GM18861 (cell line): Measurements from ENCODE around the gene ERP44.
A peak's percentile ranks its signal among the peaks of the same experiment; 100 is the strongest.
"Not testable (repeated sequence)": the region's sequence is repeated elsewhere in the genome, so short reads cannot be mapped to it uniquely, and the experiment has no call there.

Experiments
- ATAC-seq: cut with Tn5 transposase; IDR thresholded peaks from one replicate; pipeline ENCODE4 v1.9.1; 2021; ENCODE audit not compliant: unreplicated experiment

Gene ERP44

GRCh38 chr9:100070104-100071041 is 28.4 kb downstream of the ERP44 start:
- ATAC-seq = no peak

DNA sequence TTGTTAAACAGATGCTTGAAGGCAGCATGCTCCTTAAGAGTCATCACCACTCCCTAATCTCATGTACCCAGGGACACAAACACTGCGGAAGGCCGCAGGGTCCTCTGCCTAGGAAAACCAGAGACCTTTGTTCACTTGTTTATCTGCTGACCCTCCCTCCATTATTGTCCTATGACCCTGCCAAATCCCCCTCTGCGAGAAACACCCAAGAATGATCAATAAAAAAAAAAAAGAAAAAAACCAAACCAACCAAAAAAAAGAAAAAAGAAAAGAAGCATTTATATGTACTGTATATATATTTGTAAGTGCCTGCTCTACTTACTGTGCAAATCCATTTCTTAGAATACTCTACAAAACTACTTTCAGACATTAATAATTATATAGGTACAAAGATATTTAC is 29.7 kb downstream of the ERP44 start:
- ATAC-seq = not testable (repeated sequence)

DNA sequence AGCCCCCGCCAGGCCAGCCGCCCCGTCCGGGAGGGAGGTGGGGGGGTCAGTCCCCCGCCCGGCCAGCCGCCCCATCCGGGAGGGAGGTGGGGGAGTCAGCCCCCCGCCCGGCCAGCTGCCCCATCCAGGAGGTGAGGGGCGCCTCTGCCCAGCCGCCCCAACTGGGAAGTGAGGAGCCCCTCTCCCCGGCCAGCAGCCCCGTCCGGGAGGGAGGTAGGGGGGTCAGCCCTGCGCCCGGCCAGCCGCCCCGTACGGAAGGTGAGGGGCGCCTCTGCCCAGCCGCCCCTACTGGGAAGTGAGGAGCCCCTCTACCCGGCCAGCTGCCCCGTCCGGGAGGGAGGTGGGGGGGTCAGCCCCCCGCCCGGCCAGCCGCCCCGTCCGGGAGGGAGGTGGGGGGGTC is 30.8 kb downstream of the ERP44 start:
- not testable (repeated sequence) for ATAC-seq

GRCh38 chr9:100066539-100066938 is 32.3 kb downstream of the ERP44 start:
- peak; percentile 76 for ATAC-seq

DNA sequence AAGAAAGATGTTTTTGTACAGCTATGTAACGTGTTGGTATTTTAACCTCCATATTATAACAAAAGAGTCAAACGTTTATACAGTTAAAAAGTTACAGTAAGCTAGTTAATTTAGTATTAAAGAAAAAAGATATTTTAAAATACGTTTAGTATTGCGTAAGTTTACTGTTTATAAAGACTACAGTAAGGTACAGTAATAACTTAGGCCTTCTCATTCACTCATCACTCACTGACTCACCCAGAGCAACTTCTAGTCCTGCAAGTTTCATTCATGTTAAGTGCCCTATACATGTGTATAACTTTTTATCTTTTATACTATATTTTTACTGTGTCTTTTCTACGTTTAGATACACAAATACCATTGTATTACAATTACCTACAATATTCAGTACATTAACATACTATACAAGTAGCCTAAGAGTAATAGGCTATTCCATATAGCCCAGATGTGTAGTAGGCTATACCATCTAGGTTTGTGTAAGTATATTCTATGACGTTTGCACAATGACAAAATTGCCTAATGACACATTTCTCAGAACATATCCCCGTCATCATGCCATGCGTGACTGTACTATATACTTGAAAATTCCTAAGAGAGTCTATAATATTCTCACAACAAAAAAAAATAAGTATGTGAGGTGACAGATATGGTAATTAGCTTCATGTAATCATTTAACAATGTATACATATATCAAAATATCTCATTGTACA is 33.8 kb downstream of the ERP44 start:
- no peak for ATAC-seq

DNA sequence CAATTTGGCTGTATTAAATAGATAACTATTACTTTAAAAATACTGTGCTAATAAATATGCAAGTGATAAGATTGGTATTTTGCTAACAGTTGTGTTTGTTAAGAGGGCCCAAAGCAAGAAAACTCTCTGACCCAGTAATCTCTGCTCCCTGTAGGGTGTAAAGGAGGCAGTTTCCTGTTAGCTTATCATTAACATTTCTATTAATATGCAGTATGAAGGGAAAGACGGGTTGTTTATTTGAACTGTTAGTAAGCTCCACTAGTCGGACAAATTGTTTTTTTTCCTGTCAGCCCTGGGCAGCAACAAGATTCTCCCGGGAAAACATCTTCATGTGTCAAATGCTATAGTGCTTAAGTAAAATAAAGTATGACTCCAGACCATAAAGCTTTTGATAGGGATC is 35.6 kb downstream of the ERP44 start:
- no peak for ATAC-seq

DNA sequence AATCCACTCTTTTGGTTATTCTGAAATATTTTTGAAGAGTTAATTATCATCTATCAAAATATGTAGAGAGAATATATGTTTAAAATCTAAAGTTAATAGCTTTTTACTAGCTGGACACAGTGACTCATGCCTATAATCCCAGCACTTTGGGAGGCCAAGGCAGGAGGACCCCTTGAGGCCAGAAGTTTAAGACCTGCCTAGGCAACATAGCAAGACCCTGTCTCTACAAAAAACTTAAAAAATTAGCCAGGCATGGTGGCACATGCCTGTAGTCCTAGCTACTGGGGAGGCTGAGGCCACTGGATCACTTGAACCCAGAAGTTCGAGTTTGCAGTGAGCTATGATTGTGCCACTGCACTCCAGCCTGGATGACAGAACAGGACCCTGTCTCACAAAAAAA is 36.1 kb downstream of the ERP44 start:
- ATAC-seq = not testable (repeated sequence)

DNA sequence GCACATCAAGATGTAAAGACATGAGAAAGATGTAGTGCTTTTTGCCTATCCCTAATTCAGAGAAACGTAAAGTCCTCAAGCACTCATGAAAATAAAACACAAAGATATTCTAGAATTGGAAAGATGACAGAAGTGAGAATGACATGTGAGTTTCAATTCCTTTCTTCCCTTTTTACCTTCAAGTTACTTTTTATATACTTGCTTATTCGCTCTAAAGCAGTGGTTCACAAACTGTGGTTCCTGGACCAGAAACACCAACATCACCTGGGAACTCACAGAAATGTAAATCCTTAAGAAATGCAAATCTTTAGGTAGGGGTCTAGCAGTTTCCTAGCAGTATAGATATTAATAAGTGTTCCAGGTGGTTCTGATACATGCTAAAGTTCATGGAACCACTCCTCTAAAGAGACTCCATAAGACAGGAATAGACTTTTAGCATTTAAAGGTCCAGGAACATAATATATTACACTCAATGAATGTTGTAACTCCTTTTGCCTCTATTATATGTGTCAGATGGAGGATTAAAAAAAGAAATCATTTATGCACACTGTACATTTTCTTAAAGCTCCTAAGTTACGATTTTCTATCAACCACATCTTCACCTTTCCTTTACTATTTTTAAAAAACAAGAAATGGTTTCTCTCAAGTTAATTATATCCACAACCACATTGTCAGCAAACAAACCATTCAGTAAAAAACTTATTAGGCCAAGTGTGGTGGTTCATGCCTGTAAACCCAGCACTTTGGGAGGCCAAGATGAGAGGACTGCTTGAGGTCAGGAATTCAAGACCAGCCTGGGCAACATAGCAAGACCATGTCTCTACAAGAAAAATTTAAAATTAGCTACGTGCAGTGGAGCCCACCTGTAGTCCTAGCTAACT is 39.9 kb downstream of the ERP44 start:
- ATAC-seq = peak; percentile 80

DNA sequence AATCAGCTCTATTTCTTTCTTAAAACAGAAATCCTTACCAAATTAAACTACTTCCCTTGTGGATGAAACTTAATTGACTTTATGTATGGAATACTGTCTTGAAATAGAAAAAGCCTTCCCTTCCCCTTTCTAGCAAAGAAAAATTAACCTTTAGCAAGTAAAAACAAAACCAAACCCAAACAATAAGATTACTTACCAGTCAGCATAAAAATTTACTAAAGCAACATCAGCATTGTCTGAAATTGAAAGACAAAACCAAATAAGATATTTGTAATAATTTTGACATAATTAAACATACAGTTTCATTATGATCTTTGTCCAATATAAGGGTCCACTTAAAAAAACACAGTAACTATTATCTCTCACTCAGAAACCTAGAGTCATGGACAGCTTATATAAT is 41.2 kb downstream of the ERP44 start:
- ATAC-seq = no peak

DNA sequence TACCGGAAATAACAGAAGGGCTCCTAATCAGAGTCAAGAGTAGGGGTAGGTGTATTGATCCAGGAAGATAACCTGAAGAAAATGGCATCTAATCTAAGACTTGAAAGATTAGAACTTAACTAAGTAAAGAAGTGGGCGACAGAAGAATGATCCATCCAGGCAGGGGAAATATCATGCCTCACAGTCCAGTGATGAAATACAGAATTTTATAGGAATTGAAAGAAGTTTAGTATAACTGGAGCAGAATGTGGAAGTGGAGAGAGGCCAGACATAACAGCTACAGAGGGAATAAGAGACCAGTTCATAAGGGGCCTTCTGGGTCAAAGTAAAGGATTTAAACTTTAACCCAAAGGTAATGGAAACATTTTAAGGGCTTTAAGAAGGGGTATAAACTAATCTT is 42.2 kb downstream of the ERP44 start:
- ATAC-seq = no peak

- ATAC-seq = no peak
Observed at GRCh38 chr9:100052375-100052774, 46.4 kb downstream of the ERP44 start.

- no peak for ATAC-seq
Observed at GRCh38 chr9:100049551-100049950, 49.2 kb downstream of the ERP44 start.

GRCh38 chr9:100038472-100038871 is 60.3 kb downstream of the ERP44 start:
- no peak for ATAC-seq

DNA sequence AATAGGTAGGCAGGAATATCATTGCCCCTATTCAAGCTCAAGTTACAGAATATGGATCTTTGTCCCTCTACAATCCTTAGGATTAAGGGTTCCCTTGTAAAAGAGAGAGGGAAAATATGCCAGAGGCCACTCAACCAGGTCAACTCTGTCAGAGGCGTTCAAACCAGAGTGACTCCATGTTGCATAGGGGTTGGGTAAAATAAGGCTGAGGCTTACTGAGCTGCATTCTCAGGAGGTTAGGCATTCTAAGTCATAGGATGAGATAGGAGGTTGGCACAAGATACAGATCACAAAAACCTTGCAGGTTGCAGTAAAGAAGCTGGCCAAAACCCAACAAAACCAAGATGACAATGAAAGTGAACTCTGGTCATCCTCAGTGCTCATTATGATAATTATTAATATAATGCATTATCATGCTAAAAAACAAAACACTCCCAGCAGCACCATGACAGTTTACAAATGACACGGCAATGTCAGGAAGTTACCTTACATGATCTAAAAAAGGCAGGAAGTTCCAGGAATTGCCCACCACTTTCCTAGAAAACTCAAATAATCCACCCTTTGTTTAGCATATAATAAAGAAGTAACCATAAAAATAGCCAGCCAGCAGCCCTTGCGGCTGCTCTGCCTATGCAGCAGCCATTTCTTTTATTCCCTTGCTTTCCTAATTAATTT is 64.8 kb downstream of the ERP44 start:
- ATAC-seq = no peak

GRCh38 chr9:100030548-100030947 is 68.3 kb downstream of the ERP44 start:
- no peak for ATAC-seq

GRCh38 chr9:100029251-100029650 is 69.5 kb downstream of the ERP44 start:
- ATAC-seq = no peak

DNA sequence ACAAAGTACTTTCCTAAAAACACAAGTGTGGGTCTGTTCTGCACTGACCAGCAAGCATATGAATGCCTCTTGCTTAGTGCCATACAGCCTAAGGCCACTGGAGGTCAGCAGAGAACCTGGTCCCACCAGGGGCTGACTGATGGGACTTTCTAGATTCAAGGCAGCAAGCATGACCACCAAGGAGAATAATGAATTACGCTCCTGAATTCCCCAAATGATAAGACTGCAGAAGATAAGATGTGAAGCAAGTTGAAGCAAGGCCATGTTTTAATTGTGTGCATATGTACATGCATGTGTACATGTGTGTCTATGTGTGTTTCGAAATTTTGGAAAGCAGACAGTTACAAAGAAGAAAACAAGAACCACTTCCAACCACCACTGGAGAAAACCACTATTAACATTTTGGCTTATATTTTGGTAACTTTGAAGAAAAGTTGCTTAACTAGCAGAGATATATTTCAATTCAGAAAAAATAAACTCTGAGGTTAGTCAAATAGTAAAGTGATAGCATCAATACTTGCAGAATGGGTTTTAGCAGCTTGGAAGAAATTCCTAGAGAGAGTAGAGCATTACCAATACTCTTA is 70.5 kb downstream of the ERP44 start:
- peak; percentile 71 for ATAC-seq

DNA sequence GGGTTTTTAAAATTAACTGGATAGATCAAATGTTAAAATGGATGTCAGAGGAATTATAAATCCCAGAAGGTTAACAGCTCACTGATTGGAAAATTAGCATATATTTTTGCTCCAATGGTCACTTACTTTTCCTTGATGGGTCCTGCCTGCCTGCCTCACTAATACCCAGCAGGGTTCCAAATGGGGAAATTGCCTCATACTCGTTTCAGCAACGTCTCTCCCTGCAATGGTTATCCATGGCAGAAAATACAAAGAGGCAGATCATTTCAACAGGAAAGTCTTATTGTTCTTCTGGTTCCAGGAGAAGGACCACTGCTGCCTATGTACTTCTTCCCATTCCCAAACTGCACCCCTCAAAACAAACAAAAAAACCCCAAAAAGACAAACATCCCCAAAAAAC is 71.3 kb downstream of the ERP44 start:
- ATAC-seq = no peak

GRCh38 chr9:100021931-100022330 is 76.9 kb downstream of the ERP44 start:
- no peak for ATAC-seq

DNA sequence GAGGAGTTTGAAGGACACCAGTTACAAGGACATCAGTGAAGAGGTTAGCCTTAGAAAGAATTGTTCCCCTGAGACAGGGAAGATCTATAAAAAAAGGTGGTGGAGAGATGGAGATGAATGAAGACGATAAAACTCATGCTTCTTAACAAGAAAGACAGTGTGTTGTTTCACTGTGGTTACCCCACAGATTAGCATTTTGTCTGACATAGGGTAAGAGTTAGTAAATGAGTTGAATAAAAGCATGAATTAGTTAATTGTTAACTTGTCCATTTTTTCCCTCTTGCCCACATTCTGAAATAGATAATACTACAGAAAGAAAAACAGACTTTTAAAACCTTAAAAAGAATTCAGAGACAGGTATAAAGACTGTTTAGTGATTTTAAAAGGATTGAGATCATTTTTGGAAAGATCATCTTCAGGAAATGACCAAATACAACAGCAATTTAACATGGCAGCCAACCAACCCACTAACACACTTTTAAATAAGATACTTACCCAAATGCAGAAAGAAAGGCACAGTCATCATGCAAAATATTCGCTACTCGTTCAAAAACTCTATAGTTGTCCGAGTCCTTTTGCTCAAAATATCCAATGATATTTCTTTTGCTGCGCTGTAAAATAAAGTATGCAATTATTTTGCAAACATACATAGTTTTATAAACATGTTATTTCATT is 78.5 kb downstream of the ERP44 start:
- peak; percentile 61 for ATAC-seq
